Posterior vena cava (tissue), 2 donors: ENCODE measurements around the gene CDK1. TPM values are rescaled to one million over a fixed set of nuclear protein-coding genes. Genes with fewer than 3 reads are reported as not detected.

ENCODE experiments used
- DNase-seq: peaks from one replicate; pipeline ENCODE4 v3.0.0-alpha.2; 2020; ENCODE audit warnings: low spot score
- intact Hi-C, 2 donors: fragments of 100-400 bp; cut with DNase I; formaldehyde crosslinking; loops; one replicate each; pipeline versions ENCODE4 v1.14.1 to v1.14.2; 2022 to 2023
- total RNA-seq, 2 donors: library from RNA; stranded (reverse); fragmentation: NEBNext Ultra II Directional; extraction: Animal tissue kit (Norgen Biotek cat#: 25700); gene quantifications; one replicate each; pipeline ENCODE4 v1.2.1, GENCODE V29; 2021
- donor health status: DM: yes; HTN: yes; CAD: no.
- donor health status: DM: yes; HTN: yes; CAD: no.

Gene CDK1
- total RNA-seq, 2 donors from 2014 or later = 1.1 to 1.3 TPM

DNA sequence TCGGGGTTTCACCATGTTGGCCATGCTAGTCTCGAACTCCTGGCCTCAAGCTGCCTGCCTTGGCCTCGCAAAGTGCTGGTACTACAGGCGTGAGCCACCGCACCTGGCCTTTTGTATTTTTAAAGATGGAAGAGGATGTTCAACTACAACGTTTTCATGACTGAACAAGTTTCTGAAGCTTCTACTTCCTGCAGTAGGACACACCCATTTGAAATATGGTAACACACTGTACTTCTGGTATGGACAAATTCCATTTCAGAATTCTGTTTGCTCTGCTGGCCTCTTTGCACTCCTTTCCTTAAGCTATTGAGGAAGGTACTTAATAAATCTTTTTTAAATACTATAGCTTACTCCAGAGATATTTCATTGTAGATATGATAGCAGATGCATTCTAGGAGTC is 10.9 kb upstream of the CDK1 start:
- intact Hi-C loops = no loop called here

GRCh38 chr10:60769406-60769805 is 8.9 kb upstream of the CDK1 start:
- intact Hi-C loops = no loop called here
- no peak for DNase-seq

More for the DNA sequence above, 10.9 kb upstream of the CDK1 start:
- no peak for DNase-seq

DNA sequence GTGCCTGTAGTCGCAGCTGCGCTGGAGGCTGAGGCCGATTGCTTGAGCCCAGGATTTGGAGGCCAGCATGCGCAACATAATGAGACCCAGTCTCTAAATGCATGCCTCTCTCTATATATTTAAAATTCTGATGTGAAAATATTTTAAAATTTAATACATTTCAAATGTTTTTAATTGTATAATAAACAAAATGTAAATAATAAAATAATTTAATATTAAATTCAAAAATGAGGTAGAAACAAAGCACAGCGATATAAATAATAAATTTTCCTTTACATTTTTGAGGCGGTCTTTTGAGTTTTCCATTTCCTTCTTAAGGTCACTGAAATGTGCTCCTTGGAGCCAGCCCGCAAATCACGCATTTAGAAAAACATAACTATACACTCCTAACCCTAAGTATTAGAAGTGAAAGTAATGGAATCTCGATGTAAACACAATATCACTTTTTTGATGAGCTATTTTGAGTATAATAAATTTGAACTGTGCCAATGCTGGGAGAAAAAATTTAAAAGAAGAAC is 523 bp upstream of the CDK1 start:
- intact Hi-C loops = no loop called here
- DNase-seq = no peak

DNA sequence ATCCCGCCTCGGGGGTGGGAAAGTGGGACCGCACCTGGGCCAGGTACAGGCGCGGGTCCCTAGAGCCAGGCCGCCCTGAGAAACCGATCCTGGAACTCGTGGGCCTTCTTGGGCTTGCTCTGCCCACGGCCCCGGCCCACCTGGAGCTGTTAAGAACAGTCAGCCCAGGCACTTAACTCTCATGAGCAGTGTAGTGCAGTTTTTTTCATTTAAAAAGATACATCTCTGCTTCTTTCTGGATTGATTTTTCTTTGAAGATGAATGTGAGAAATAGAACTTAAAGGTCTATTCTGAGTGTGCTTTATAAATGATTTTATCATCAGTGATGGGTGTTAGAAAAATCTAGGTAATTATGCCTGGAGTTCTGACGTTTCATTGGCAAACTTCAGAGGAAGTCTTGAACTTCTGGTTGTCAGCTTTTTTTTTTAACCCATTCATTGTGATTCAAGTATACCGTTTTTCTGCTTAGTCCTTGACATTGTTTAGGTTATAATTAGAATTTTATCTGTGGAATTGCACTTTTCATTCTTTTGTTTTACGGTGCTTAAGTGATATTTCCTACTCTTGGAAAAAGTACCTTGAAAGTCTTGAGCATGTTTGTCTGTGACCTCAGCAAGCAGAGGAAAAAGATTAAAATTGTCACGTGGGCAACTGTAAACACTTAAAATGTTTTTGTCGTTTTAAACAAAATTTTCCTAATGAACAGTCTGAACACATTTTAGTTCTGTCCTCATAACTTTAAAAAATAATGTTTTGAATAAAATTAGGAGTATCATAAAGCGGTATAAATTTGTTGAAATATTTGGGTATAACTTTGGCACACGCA is 906 bp downstream of the CDK1 start:
- intact Hi-C loops = no loop called here
- DNase-seq = no peak

DNA sequence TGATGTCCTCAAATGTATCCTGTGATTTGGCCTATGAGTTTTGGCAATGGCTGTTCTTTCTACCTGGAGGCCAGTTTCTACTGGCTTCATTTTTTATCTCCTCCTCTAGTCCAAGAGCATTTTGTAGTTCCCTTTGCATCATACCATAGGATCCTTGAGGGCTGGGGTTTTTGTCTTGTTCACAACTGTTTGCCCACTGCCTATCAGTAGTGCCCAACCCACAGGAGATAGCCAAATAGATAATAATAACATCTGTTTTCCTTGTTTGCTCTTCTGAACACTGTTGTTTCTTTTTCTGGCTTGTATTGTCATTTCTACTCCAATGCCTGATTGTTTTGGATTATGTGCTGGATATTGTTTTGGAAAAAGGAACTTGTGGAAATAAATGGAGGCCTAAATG is 3.4 kb downstream of the CDK1 start:
- intact Hi-C loops = loop anchor here in 1 of 2 donors (5.0 kb wide), 1 partner anchor 1411 kb away; no protein-coding TSS in a partner anchor
- DNase-seq = no peak

DNA sequence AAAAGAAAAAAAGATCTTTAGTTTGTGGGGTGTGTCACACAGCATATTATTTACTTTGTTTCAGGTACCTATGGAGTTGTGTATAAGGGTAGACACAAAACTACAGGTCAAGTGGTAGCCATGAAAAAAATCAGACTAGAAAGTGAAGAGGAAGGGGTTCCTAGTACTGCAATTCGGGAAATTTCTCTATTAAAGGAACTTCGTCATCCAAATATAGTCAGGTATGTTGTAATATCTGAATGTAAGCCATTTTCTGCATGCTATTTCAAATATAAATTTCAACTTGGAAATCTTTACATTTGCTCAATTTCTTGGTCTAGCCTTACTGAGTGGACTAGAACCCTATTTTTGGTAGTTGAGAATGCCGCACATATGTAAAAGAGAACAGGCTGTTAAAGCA is 6.4 kb downstream of the CDK1 start:
- intact Hi-C loops = loop anchor here in 1 of 2 donors (5.0 kb wide), 1 partner anchor 1408 kb away; no protein-coding TSS in a partner anchor
- DNase-seq = no peak

DNA sequence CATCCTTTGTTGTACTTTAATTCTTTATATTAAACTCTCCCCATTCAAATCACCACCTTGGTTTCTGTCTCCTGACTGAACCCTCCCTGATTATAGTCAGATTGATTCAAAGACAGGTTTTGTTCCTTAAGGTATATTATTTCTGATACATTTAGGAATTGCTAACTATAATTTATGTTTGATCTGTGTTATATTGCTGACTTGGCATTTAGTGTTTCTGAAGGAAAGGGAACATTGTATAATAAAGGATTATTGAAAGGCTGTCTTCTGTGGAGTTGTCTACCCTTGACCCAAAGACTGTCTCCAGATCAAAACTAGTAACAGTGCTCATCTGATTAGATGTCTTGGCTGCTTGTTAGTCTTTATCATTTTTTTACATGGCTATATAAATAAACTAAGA is 10.3 kb downstream of the CDK1 start:
- DNase-seq = no peak
- intact Hi-C loops = no loop called here

- intact Hi-C loops = no loop called here
- no peak for DNase-seq
Measured at GRCh38 chr10:60789340-60789739, 11.1 kb downstream of the CDK1 start.

DNA sequence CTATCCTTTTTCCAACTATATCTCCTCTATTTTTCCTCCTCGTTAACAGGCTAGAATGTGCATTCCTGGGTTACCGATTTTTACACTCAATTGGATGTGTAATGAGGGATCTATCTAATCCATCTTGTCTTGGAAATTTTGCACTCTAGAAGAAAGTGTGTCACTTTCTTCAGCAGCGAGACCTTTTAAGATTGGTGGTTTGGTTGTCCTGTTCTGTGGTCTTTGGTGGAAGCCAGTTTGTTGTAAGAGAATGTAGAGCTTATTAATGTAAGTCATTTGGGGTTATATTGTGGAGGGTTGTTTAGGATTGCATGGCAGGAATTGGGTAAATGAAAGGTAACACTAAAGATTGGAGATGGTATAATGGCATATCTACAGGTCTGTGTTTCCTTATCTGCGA is 16.7 kb downstream of the CDK1 start:
- no peak for DNase-seq
- intact Hi-C loops = no loop called here

GRCh38 chr10:60795465-60796202 is 17.4 kb downstream of the CDK1 start:
- DNase-seq = no peak
- intact Hi-C loops = no loop called here

DNA sequence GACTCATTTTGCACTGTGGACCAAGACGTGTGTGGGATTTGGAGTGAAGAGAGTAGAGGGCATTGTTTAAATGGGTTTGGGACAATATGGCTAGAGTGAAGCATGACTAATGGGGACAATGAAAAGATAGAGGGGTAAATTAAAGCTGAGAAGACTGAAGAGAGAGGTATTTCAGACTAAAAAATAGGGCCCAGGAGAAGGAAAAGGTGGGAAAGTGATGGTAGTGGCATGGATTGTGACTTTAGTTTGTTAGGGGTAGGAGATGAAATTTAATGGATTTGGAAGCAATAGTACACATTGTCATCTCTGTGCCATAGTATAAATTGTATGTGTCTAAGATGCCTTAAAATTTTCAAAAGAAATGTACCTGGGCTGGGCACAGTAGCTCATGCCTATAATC is 18.2 kb downstream of the CDK1 start:
- DNase-seq = no peak
- intact Hi-C loops = no loop called here

- intact Hi-C loops = no loop called here
Measured at GRCh38 chr10:60797200-60797599, 18.9 kb downstream of the CDK1 start.

DNA sequence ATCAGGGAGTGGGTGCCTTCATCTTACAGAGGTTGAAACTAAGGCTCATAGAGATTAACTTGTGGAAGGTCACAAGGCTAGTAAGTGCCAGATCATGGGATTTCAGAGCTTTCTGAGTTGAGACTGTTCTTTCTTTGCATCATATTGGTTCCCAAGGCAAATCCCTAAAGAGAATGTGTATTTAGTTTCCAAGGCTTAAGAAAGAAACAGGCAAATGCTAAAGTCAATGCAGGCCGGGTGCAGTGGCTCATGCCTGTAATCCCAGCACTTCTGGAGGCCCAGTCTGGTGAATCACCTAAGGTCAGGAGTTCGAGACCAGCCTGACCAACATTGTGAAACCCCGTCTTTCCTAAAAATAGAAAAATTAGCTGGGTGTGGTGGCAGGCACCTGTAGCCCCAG is 19.8 kb downstream of the CDK1 start:
- DNase-seq = no peak
- intact Hi-C loops = no loop called here

More at GRCh38 chr10:60797200-60797599, 18.9 kb downstream of the CDK1 start:
- no peak for DNase-seq

GRCh38 chr10:60798870-60799269 is 20.6 kb downstream of the CDK1 start:
- no peak for DNase-seq
- intact Hi-C loops = no loop called here

- no peak for DNase-seq
- intact Hi-C loops = no loop called here
Measured at GRCh38 chr10:60799971-60800650, 21.8 kb downstream of the CDK1 start.

GRCh38 chr10:60800918-60801317 is 22.6 kb downstream of the CDK1 start:
- intact Hi-C loops = no loop called here
- no peak for DNase-seq

DNA sequence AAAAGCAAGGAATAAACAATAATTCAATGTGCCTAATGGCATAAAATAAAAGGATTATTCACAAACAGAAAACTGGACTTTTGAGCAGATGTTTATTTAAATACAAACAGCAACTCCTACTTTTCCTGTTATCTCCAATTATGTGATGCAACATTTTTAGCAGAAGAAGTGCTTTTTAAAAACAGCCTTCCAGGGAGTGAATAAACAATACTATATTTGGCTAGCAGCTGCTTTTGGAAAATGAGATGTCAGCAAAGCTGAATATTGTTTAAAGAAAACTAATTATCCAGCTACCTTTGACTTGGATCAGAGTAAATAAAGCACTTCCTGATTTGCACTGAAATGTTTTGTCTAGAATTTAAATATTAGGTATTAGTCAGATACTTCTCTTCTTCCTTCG is 23.2 kb downstream of the CDK1 start:
- intact Hi-C loops = no loop called here
- DNase-seq = no peak

- DNase-seq = no peak
- intact Hi-C loops = no loop called here
Measured at GRCh38 chr10:60803433-60803832, 25.2 kb downstream of the CDK1 start.

GRCh38 chr10:60803865-60804264 is 25.6 kb downstream of the CDK1 start:
- intact Hi-C loops = no loop called here
- DNase-seq = no peak

GRCh38 chr10:60806921-60807320 is 28.6 kb downstream of the CDK1 start:
- intact Hi-C loops = no loop called here
- DNase-seq = no peak
